ENCODE results near the gene RCL1. TPM values are rescaled to one million over a fixed set of nuclear protein-coding genes. Genes with fewer than 3 reads are reported as not detected.

RCL1 gene
- total and polyA plus RNA-seq, 2 donors (not counting 3 experiments of a cell fraction or from before 2014, with no cell fraction given) = 12.9 to 13.2 TPM

DNA sequence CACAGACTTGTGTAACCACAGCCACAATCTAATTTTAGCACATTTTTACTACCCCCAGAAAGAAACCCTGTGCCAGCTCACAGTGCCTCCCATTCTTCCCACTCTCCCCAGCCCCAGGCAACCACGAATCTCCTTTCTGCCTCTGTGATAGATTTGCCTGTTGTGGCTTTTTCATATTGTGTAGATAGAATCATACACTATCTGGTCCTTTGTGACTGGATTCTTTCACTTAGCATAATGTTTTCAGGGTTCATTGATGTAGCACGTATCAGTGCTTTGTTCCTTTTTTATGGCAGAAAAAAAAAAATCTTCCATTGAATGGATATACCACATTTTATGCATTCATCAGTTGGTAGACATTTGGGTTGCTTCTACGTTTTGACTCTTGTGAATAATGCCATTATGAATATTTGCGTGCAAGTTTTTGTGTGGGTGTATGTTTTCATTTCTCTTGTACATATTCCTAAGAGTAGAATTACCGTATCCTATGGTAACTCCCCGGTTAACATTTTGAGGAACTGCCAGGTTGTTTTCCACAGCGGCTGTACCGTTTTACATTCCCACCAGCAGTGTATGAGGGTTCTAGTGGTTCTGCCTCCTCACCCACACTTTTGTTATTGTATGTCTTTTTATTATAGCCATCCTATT, 64.5 kb downstream of the RCL1 start:
- no peak overlapping the region for H3K27ac ChIP-seq (ENCODE audit: insufficient read depth, low read depth, low read length)
- no peaks in the 10 kb centered on the region for H3K9me1 ChIP-seq (replicated peaks; ENCODE audit: control insufficient read depth, extremely low read depth, insufficient read depth, low read length)
- no peak overlapping the region for H3K9ac ChIP-seq (replicated peaks; ENCODE audit: extremely low read depth, insufficient read depth, low read length)
- H3K4me1 ChIP-seq (ENCODE audit: control insufficient read depth, extremely low read depth, insufficient read depth, low read length) = no peaks in the 10 kb centered on the region
- dilution Hi-C loops (cut with MboI; ENCODE audit: extremely low pct_ligation_motif_present, low sequenced_read_pairs) (no loop called here), intact Hi-C loops (cut with micrococcal nuclease) (no loop called here)
- ChIA-PET CTCF (no interaction called here), POLR2A (no interaction called here)
- no peak overlapping the region for H2AFZ ChIP-seq (ENCODE audit: low read depth, low read length)
- BruUV-seq (replicated peaks) = no TSS peak
- H3K36me3 ChIP-seq (ENCODE audit: control insufficient read depth in 2 of 2, extremely low read depth in 1 of 2, insufficient read depth in 2 of 2, low read length in 2 of 2) = peaks cover 3 to 4% of the 10 kb centered on the region in 2 experiments
- H4K20me1 ChIP-seq (replicated peaks; ENCODE audit: control insufficient read depth, extremely low read depth, insufficient read depth, low read length) = peaks cover 2% of the 10 kb centered on the region
- H3K27me3 ChIP-seq (ENCODE audit: control insufficient read depth in 2 of 2, insufficient read depth in 2 of 2, low read length in 2 of 2) = no peaks in the 10 kb centered on the region
- no peak overlapping the region for H3K4me2 ChIP-seq (ENCODE audit: insufficient read depth, low read length)
- no peak for TF ChIP-seq MYC (IDR thresholded peaks at IDR 0.05; ENCODE audit: low read depth, low read length)
- no peak for TF ChIP-seq POLR2AphosphoS5 (IDR thresholded peaks at IDR 0.05; ENCODE audit: insufficient read depth, low read depth, low read length)
- no peak for TF ChIP-seq EZH2 (IDR thresholded peaks at IDR 0.05; ENCODE audit: borderline replicate concordance, low read depth, low read length, severe bottlenecking)
- no peak for TF ChIP-seq FOS (IDR thresholded peaks at IDR 0.05; ENCODE audit: borderline replicate concordance, insufficient read depth, low read length)
- no peak for TF ChIP-seq JUN (IDR thresholded peaks at IDR 0.05; ENCODE audit: borderline replicate concordance, insufficient read depth, insufficient read length, low read depth)
- no peak for TF ChIP-seq GATA2 (IDR thresholded peaks at IDR 0.05; ENCODE audit: insufficient read depth, insufficient read length, low read depth, low read length)
- TF ChIP-seq, protein P1, sequence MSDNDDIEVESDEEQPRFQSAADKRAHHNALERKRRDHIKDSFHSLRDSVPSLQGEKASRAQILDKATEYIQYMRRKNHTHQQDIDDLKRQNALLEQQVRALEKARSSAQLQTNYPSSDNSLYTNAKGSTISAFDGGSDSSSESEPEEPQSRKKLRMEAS (IDR thresholded peaks at IDR 0.05; ENCODE audit: insufficient read depth, insufficient read length) = no peak
- no peak for TF ChIP-seq POLR2A (IDR thresholded peaks at IDR 0.05; ENCODE audit: low read depth, low read length)
- TF ChIP-seq, protein P2, sequence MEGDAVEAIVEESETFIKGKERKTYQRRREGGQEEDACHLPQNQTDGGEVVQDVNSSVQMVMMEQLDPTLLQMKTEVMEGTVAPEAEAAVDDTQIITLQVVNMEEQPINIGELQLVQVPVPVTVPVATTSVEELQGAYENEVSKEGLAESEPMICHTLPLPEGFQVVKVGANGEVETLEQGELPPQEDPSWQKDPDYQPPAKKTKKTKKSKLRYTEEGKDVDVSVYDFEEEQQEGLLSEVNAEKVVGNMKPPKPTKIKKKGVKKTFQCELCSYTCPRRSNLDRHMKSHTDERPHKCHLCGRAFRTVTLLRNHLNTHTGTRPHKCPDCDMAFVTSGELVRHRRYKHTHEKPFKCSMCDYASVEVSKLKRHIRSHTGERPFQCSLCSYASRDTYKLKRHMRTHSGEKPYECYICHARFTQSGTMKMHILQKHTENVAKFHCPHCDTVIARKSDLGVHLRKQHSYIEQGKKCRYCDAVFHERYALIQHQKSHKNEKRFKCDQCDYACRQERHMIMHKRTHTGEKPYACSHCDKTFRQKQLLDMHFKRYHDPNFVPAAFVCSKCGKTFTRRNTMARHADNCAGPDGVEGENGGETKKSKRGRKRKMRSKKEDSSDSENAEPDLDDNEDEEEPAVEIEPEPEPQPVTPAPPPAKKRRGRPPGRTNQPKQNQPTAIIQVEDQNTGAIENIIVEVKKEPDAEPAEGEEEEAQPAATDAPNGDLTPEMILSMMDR (IDR thresholded peaks at IDR 0.05; ENCODE audit: extremely low read depth in 1 of 2, insufficient read depth in 1 of 2, low read depth in 1 of 2, low read length in 2 of 2) = no peak
- no peak for FAIRE-seq
- no peak overlapping the region for H3K4me3 ChIP-seq (replicated peaks in 1 of 3; ENCODE audit: insufficient read depth in 1 of 3, low read depth in 1 of 3, low read length in 3 of 3)
- H3K9me3 ChIP-seq (replicated peaks; ENCODE audit: control insufficient read depth, insufficient read depth, low read length) = no peaks in the 10 kb centered on the region
- H3K79me2 ChIP-seq (ENCODE audit: control insufficient read depth, insufficient read depth, low read length) = no peaks in the 10 kb centered on the region
- no peak for DNase-seq (ENCODE audit: low read depth, low spot score)

Data from endothelial cell of umbilical vein (primary cell).